Measurements from ENCODE around the gene ATP2A1. TPM values are rescaled to one million over a fixed set of nuclear protein-coding genes. Genes with fewer than 3 reads are reported as not detected.

Gene ATP2A1
- total and polyA plus RNA-seq, 2 of the 8 experiments (the other 6 are each of a cell fraction or from before 2014, with no cell fraction given) = 1.7 to 2.4 TPM

DNA sequence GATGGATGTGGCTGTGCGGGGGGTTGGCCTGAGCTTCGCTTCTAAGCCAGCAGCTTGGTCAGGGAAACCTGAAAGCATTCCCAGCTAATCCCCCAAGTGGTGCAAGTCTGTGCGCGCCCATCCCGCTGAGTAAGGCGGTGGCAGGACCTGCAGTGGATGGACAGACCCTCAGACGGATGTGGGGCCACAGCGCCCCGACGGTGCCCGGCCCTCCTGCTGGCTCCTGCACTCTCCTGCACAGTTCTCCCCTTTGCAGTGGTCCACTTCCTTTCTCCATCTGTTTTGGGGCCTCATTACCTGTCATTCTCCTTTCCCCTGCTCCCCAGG is 2.3 kb downstream of the ATP2A1 start:
- 12% methylated on average over 11 of the region's 11 CpGs; no CpG with 5 or more reads in 1 of the 2 experiments for WGBS, 2 experiments (ENCODE audit: extremely low coverage in 1 of 2, insufficient coverage in 1 of 2, insufficient read length in 1 of 2, insufficient replicate concordance in 2 of 2, low coverage in 1 of 2, low lambda C conversion rate in 2 of 2, missing lambda C conversion rate in 1 of 2)
- H3K14ac ChIP-seq (ENCODE audit: insufficient read length) = no peak overlapping the region
- H3K79me1 ChIP-seq (ENCODE audit: low read depth, low read length) = no peaks in the 10 kb centered on the region; the same call in none of the 2 replicates
- H3K27ac ChIP-seq (ENCODE audit: low read depth, low read length) = peak overlapping the region; percentile 47; the same call in 1 of the 2 replicates
- peaks cover 0 to 8% (median 7%) of the 10 kb centered on the region in 4 experiments; a peak in 2 of 7 replicates for H3K27me3 ChIP-seq (replicated peaks in 1 of 4; ENCODE audit: control insufficient read depth in 3 of 4, extremely low read depth in 1 of 4, insufficient read depth in 3 of 4, low read length in 3 of 4)
- no peak overlapping the region for H2BK120ac ChIP-seq (replicated peaks; ENCODE audit: low read depth, low read length)
- H3K4me3 ChIP-seq (ENCODE audit: extremely low read depth in 1 of 4, insufficient read depth in 2 of 4, low read depth in 3 of 4, low read length in 4 of 4) = peak overlapping the region; percentile 30 to 71 (median 44)
- no peaks in the 10 kb centered on the region for H3K79me2 ChIP-seq (ENCODE audit: control insufficient read depth in 1 of 2, insufficient read depth in 2 of 2, low read length in 2 of 2)
- FAIRE-seq (no peak), DNase-seq (ENCODE audit: low read depth in 1 of 2, low spot score in 2 of 2) (no peak)
- no peak overlapping the region for H3K23ac ChIP-seq (ENCODE audit: insufficient read length)
- H3K18ac ChIP-seq (ENCODE audit: extremely low read depth, low read length) = peak overlapping the region; percentile 78
- POLR2A ChIA-PET (ENCODE audit: partially characterized antibody) = interaction anchor here (1.1 to 13.3 kb wide), 15 partner anchors 9 to 70 kb away, joined by 3 to 164 read pairs (median 6); partner anchors contain the start of genes ATXN2L, NFATC2IP, SH2B1 and TUFM
- CTCF ChIA-PET (ENCODE audit: partially characterized antibody) = interaction anchor here (0.9 to 2.7 kb wide), 4 partner anchors 33 to 64 kb away, joined by 3 to 18 read pairs (median 4); no protein-coding TSS in a partner anchor
- H3K4me1 ChIP-seq (replicated peaks in 1 of 4; ENCODE audit: control insufficient read depth in 3 of 4, insufficient read depth in 4 of 4, low read length in 3 of 4) = peaks cover 0 to 41% (median 30%) of the 10 kb centered on the region in 4 experiments; a peak in 6 of 7 replicates
- H3K56ac ChIP-seq (replicated peaks; ENCODE audit: insufficient read length, low read depth, low read length) = no peak overlapping the region
- peak overlapping the region in 2 of 4 experiments; percentile 64 to 74; a peak in 4 of 7 replicates for H3K9ac ChIP-seq (replicated peaks in 1 of 4; ENCODE audit: extremely low read depth in 1 of 4, low read depth in 3 of 4, low read length in 3 of 4)
- H2BK5ac ChIP-seq (ENCODE audit: low read depth, low read length) = peak overlapping the region; percentile 71; the same call in 1 of the 2 replicates
- H3K9me3 ChIP-seq (ENCODE audit: insufficient read depth in 2 of 2, low read depth in 1 of 2, low read length in 1 of 2) = no peaks in the 10 kb centered on the region
- no peak overlapping the region for H3K4ac ChIP-seq (replicated peaks; ENCODE audit: insufficient read length, low read depth, low read length)
- TF ChIP-seq ASH2L (IDR thresholded peaks at IDR 0.05; ENCODE audit: low read length) (peak; percentile 30), NRF1 (IDR thresholded peaks at IDR 0.05; ENCODE audit: low read depth, low read length) (no peak), TBP (IDR thresholded peaks at IDR 0.05; ENCODE audit: low read depth, low read length) (peak; percentile 12; the same call in 1 of the 2 replicates)
- no peak overlapping the region for H4K91ac ChIP-seq (replicated peaks; ENCODE audit: insufficient read length, low read length)
- H4K5ac ChIP-seq (ENCODE audit: insufficient read length, low read depth, low read length) = no peak overlapping the region
- H3K36me3 ChIP-seq (ENCODE audit: control insufficient read depth in 2 of 4, insufficient read depth in 4 of 4, low read length in 3 of 4) = no peaks in the 10 kb centered on the region
- peak overlapping the region; percentile 20; the same call in 1 of the 2 replicates for H2AFZ ChIP-seq (ENCODE audit: low read length)
- peaks cover 0 to 2% of the 10 kb centered on the region in 2 experiments for H4K20me1 ChIP-seq (replicated peaks in 1 of 2; ENCODE audit: control insufficient read depth in 1 of 2, insufficient read depth in 2 of 2, low read length in 2 of 2)
- peak overlapping the region; percentile 78 to 84 for H3K4me2 ChIP-seq (ENCODE audit: insufficient read depth in 1 of 2, low read depth in 2 of 2, low read length in 2 of 2)
- peak overlapping the region; percentile 5; the same call in 1 of the 2 replicates for H2AK5ac ChIP-seq (ENCODE audit: low read depth, low read length)
- peak overlapping the region; percentile 98; the same call in 1 of the 2 replicates for H2BK12ac ChIP-seq (ENCODE audit: low read depth, low read length)
- peak overlapping the region; percentile 88; the same call in 1 of the 2 replicates for H2BK20ac ChIP-seq (ENCODE audit: low read length)
- peak overlapping the region; percentile 97; the same call in 1 of the 2 replicates for H4K8ac ChIP-seq (ENCODE audit: extremely low read depth, insufficient read depth, low read length)
- peak overlapping the region; percentile 48; the same call in 1 of the 2 replicates for H2BK15ac ChIP-seq (ENCODE audit: low read length)
- H3K23me2 ChIP-seq (ENCODE audit: low read depth, low read length) = peaks cover 13% of the 10 kb centered on the region

All from H1 (cell line).